K562 (cell line): Measurements from ENCODE around the gene DCAF4. TPM values are rescaled to one million over a fixed set of nuclear protein-coding genes. Genes with fewer than 3 reads are reported as not detected.

ENCODE experiments used
- ATAC-seq: fragments of 200-7000 bp; cut with Tn5 transposase; 3 replicates; pipeline ENCODE4 v1.9.1; 2020; ENCODE audit warnings: moderate library complexity
- BruUV-seq: library from RNA; stranded (reverse); fragments of 400-500 nt; replicated peaks from 2 replicates; lab custom pipeline; 2021; lab: Mats Ljungman, UMichigan
- CTCF ChIA-PET: fragments of 300-600 bp; formaldehyde crosslinking; extraction: SDS; loops from one replicate; lab custom pipeline; 2021; ENCODE audit warnings: low intra/inter-chr PET ratio; lab: Yijun Ruan, JAX
- POLR2A ChIA-PET: fragments of 300-600, 350-650 bp; sonication (Branson Sonifier 250); formaldehyde crosslinking; extraction: SDS; loops from one replicate; lab custom pipeline; 2021; ENCODE audit warnings: antibody characterized with exemption, inconsistent platforms; lab: Yijun Ruan, JAX
- DNase-seq, 4 experiments: peaks; one replicate each; pipeline versions ENCODE4 v3.0.0 to v3.0.0-alpha.2; 2011 to 2018; ENCODE audit warnings: low spot score in 3 of 4, mixed read lengths in 3 of 4; ENCODE audit errors: extremely low read depth in 1 of 4
- FAIRE-seq: peaks from 2 replicates; lab custom pipeline; 2011; peaks lifted over from hg19 to GRCh38; lab: Jason Lieb, UNC
- H2AFZ ChIP-seq: 2 replicates; pipeline ENCODE4 v1.6.0; 2011; ENCODE audit warnings: low read depth, low read length, control low read depth, inconsistent platforms
- H3K27ac ChIP-seq: fragments of 200-600 bp; 3 replicates; pipeline ENCODE4 v1.8.0; 2011; ENCODE audit warnings: low read depth, mild to moderate bottlenecking, control low read depth, inconsistent platforms, low read length, moderate library complexity, mixed read lengths; ENCODE audit errors: extremely low read depth
- H3K27me3 ChIP-seq, 2 experiments: fragments of 300-600 bp in 1 of 2; 2 replicates in 1 of 2; 3 replicates in 1 of 2; pipeline versions ENCODE4 v1.6.0 to v1.8.0; 2011; ENCODE audit warnings: inconsistent platforms in 2 of 2, low read length in 2 of 2, mild to moderate bottlenecking in 1 of 2, mixed read lengths in 1 of 2, moderate library complexity in 1 of 2; ENCODE audit not compliant: control insufficient read depth in 2 of 2, insufficient read depth in 2 of 2
- H3K36me3 ChIP-seq: fragments of 300-600 bp; 3 replicates; pipeline ENCODE4 v1.8.0; 2011; ENCODE audit warnings: mild to moderate bottlenecking, low read length, inconsistent platforms; ENCODE audit not compliant: control insufficient read depth, insufficient read depth
- H3K4me1 ChIP-seq, 2 experiments: fragments of 200-600 bp in 1 of 2; replicated peaks in 1 of 2; 2 replicates in 1 of 2; 3 replicates in 1 of 2; pipeline versions ENCODE4 v1.5.1 to v1.8.0; 2011; ENCODE audit warnings: inconsistent platforms in 2 of 2, low read length in 2 of 2, mild to moderate bottlenecking in 1 of 2, mixed read lengths in 1 of 2, moderate library complexity in 1 of 2; ENCODE audit not compliant: control insufficient read depth in 2 of 2, insufficient read depth in 2 of 2
- H3K4me2 ChIP-seq: 2 replicates; pipeline ENCODE4 v1.6.1; 2011; ENCODE audit warnings: low read length, control low read depth, inconsistent platforms, mixed read lengths; ENCODE audit not compliant: insufficient read depth
- H3K4me3 ChIP-seq: fragments of 200-600 bp; sonication (generic), shearing (Covaris generic); 2 replicates; pipeline ENCODE4 v1.5.1; 2016; ENCODE audit warnings: control low read depth, inconsistent platforms
- H3K79me2 ChIP-seq: fragments of 200-600 bp; 3 replicates; pipeline ENCODE4 v1.8.0; 2011; ENCODE audit warnings: low read length, inconsistent platforms; ENCODE audit not compliant: control insufficient read depth, insufficient read depth
- H3K9ac ChIP-seq, 2 experiments: 2 replicates each; pipeline versions ENCODE4 v1.6.0 to v1.6.1; 2011; ENCODE audit warnings: low read depth in 2 of 2, low read length in 2 of 2, control low read depth in 1 of 2, inconsistent platforms in 1 of 2, mild to moderate bottlenecking in 1 of 2, mixed read lengths in 1 of 2; ENCODE audit not compliant: insufficient read depth in 1 of 2
- H3K9me1 ChIP-seq: one replicate; pipeline ENCODE4 v1.6.0; 2011; ENCODE audit warnings: inconsistent platforms, mild to moderate bottlenecking, low read length, moderate library complexity; ENCODE audit not compliant: control insufficient read depth, insufficient read depth
- H3K9me3 ChIP-seq: replicated peaks from 2 replicates; pipeline ENCODE4 v1.5.1; 2011; ENCODE audit warnings: low read depth, low read length, inconsistent platforms; ENCODE audit not compliant: control insufficient read depth, insufficient read depth
- H4K20me1 ChIP-seq: replicated peaks from 2 replicates; pipeline ENCODE4 v1.6.1; 2011; ENCODE audit warnings: low read length, inconsistent platforms, mixed read lengths; ENCODE audit not compliant: control insufficient read depth, insufficient read depth
- ARID1B ChIP-seq: fragments of 450-650 bp; IDR thresholded peaks from 2 replicates; pipeline ENCODE4 v1.6.1; 2016; ENCODE audit warnings: antibody characterized with exemption, mild to moderate bottlenecking, inconsistent platforms
- ATF1 ChIP-seq, 2 experiments: fragments of 450-650 bp in 1 of 2; IDR thresholded peaks; 2 replicates each; pipeline ENCODE4 v1.6.1; 2016; ENCODE audit warnings: missing compliant biosample characterization in 1 of 2, missing genetic modification characterization in 1 of 2
- HSF4 ChIP-seq: fragments of 250-450 bp; sonication (Bioruptor Pico); IDR thresholded peaks from 2 replicates; pipeline ENCODE4 v2.1.2; 2022; ENCODE audit warnings: mild to moderate bottlenecking, moderate library complexity, borderline replicate concordance
- MAFK ChIP-seq: IDR thresholded peaks from 2 replicates; pipeline ENCODE4 v1.6.1; 2011; ENCODE audit warnings: low read length, improper control_type of control experiment
- MNT ChIP-seq, 2 experiments: fragments of 450-650 bp; conservative IDR thresholded peaks; 2 replicates each; pipeline ENCODE4 v1.6.1; 2017; ENCODE audit warnings: mild to moderate bottlenecking in 2 of 2, moderate library complexity in 2 of 2
- PCBP1 ChIP-seq: fragments of 200-400 bp; formaldehyde crosslinking; IDR thresholded peaks from 2 replicates; pipeline ENCODE4 v1.6.1; 2018; ENCODE audit warnings: mild to moderate bottlenecking, low read depth, low read length; ENCODE audit not compliant: poor library complexity, severe bottlenecking
- PHTF2 ChIP-seq: fragments of 250-450 bp; sonication (Bioruptor Pico); IDR thresholded peaks from 2 replicates; pipeline ENCODE4 v1.5.0; 2021; ENCODE audit warnings: mild to moderate bottlenecking
- SMARCE1 ChIP-seq: fragments of 450-650 bp; IDR thresholded peaks from 2 replicates; pipeline ENCODE4 v1.7.1; 2016; ENCODE audit warnings: mild to moderate bottlenecking
- SPI1 ChIP-seq: IDR thresholded peaks from 2 replicates; pipeline ENCODE4 v1.6.1; 2011; ENCODE audit warnings: low read depth, low read length, control low read depth, borderline replicate concordance
- STAG1 ChIP-seq: sonication (generic); formaldehyde crosslinking; IDR thresholded peaks from 2 replicates; pipeline ENCODE4 v1.5.0; 2020; ENCODE audit warnings: missing genetic modification reagents, borderline replicate concordance
- ZBTB26 ChIP-seq: fragments of 450-650 bp; formaldehyde crosslinking; IDR thresholded peaks from 2 replicates; pipeline ENCODE4 v1.4.0; 2022; ENCODE audit warnings: missing genetic modification characterization
- ZC3H4 ChIP-seq: sonication (generic); formaldehyde crosslinking; IDR thresholded peaks from 2 replicates; pipeline ENCODE4 v1.9.0; 2021; ENCODE audit warnings: missing genetic modification reagents, borderline replicate concordance
- ZNF232 ChIP-seq: sonication (generic); formaldehyde crosslinking; IDR thresholded peaks from 2 replicates; pipeline ENCODE4 v1.8.0; 2022; ENCODE audit warnings: mild to moderate bottlenecking, missing genetic modification reagents
- ZNF512 ChIP-seq: IDR thresholded peaks from 2 replicates; pipeline ENCODE4 v1.6.1; 2016; ENCODE audit warnings: missing genetic modification characterization, missing compliant biosample characterization
- ZNF696 ChIP-seq: fragments of 250-450 bp; sonication (Bioruptor Pico); conservative IDR thresholded peaks from 2 replicates; pipeline ENCODE4 v1.4.0; 2020; ENCODE audit warnings: mild to moderate bottlenecking, moderate library complexity
- ZNF699 ChIP-seq: fragments of 250-450 bp; sonication (Bioruptor Pico); IDR thresholded peaks from 2 replicates; pipeline ENCODE4 v1.8.0; 2021; ENCODE audit warnings: mild to moderate bottlenecking, moderate library complexity; ENCODE audit not compliant: insufficient replicate concordance
- WGBS: fragments of 100-300 bp; shearing (Covaris generic); methylation state at CpG from one replicate; pipeline ENCODE4 v1.1.6; 2016; ENCODE audit warnings: low coverage, mixed read lengths; ENCODE audit not compliant: insufficient coverage; ENCODE audit errors: missing lambda C conversion rate; 5-methylcytosine and 5-hydroxymethylcytosine counted together
- in situ Hi-C: fragments of 300-500 bp; cut with MboI; formaldehyde crosslinking; loops from 4 replicates; pipeline ENCODE4 v1.15.0; 2018; ENCODE audit warnings: inconsistent platforms, mixed read lengths
- intact Hi-C: fragments of 100-400 bp; cut with micrococcal nuclease; formaldehyde crosslinking; loops from 2 replicates; pipeline ENCODE4 v1.14.2; 2022
- polyA plus RNA-seq, 8 experiments: library from polyadenylated mRNA; depleted of rRNA in 4 of 8; stranded (reverse) in 5 of 8; unstranded in 3 of 8; fragments of >200 nt; fragmentation: Nextera tagmentation in 2 of 8; fragmentation: Illumina TruSeq in 1 of 8; extraction: Ambion mirVana in 2 of 8; extraction: Trizol in 1 of 8; gene quantifications; 2 replicates each; pipeline versions ENCODE4 v1.2.1 to v1.2.3, GENCODE V29; 2011 to 2014; ENCODE audit warnings: inconsistent platforms in 1 of 8, missing spikeins in 1 of 8
- total RNA-seq, 7 experiments: library from RNA; depleted of rRNA in 6 of 7; stranded (reverse); fragments of >200 nt in 6 of 7; fragmentation: Illumina TruSeq in 2 of 7; extraction: Trizol in 2 of 7; gene quantifications; 2 replicates each; pipeline versions ENCODE4 v1.2.1 to v1.2.3, GENCODE V29; 2011 to 2021; ENCODE audit warnings: low replicate concordance in 1 of 7

The DCAF4 gene
- total and polyA plus RNA-seq, 9 of the 15 experiments (the other 6 are each of a cell fraction or from before 2014, with no cell fraction given), result 2.7 to 49.2 (median 22.9) TPM

- ATAC-seq (no peak), FAIRE-seq (no peak), DNase-seq (no peak)
- no peaks in the 10 kb centered on the region for H3K27me3 ChIP-seq
- intact Hi-C loops (no loop called here), in situ Hi-C loops (no loop called here)
- H3K9me3 ChIP-seq, result no peaks in the 10 kb centered on the region
- BruUV-seq, result no TSS peak
- H3K27ac ChIP-seq, result no peak overlapping the region
- 16% methylated on average over 2 of the region's 2 CpGs for WGBS
- POLR2A ChIA-PET, result interaction anchor here (1.1 kb wide), 2 partner anchors 13 to 27 kb away, joined by 3 to 4 read pairs; partner anchors contain the start of gene DPF3
- peaks cover 0 to 6% of the 10 kb centered on the region in 2 experiments; a peak in 3 of 5 replicates for H3K4me1 ChIP-seq
- CTCF ChIA-PET, result no interaction called here
- no peak overlapping the region for H3K9ac ChIP-seq
- no peaks in the 10 kb centered on the region for H3K79me2 ChIP-seq
- no peak overlapping the region for H2AFZ ChIP-seq
- H3K4me2 ChIP-seq, result no peak overlapping the region
- no peaks in the 10 kb centered on the region for H3K9me1 ChIP-seq
- no peaks in the 10 kb centered on the region for H3K36me3 ChIP-seq
- H3K4me3 ChIP-seq, result no peak overlapping the region
- no peaks in the 10 kb centered on the region for H4K20me1 ChIP-seq
- no peak for TF ChIP-seq ZC3H4
- TF ChIP-seq SPI1, result no peak
- TF ChIP-seq PCBP1, result no peak
- TF ChIP-seq ZNF696, result no peak
- no peak for TF ChIP-seq ATF1 (CRISPR knock-in tag; IDR thresholded peaks at IDR 0.05)
- TF ChIP-seq ATF1 (tag; IDR thresholded peaks at IDR 0.05), result no peak
- TF ChIP-seq MNT (conservative IDR thresholded peaks at IDR 0.05), result no peak
- TF ChIP-seq ZBTB26, result no peak
- no peak for TF ChIP-seq ZNF512 (tag)
- no peak for TF ChIP-seq ARID1B
- no peak for TF ChIP-seq ZNF699 (CRISPR knock-in tag)
- TF ChIP-seq MAFK, result no peak
- no peak for TF ChIP-seq SMARCE1
- TF ChIP-seq ZNF232 (CRISPR knock-in tag), result no peak
- no peak for TF ChIP-seq PHTF2
- no peak for TF ChIP-seq HSF4 (CRISPR knock-in tag)
- no peak for TF ChIP-seq STAG1 (CRISPR knock-in tag)
These were observed 44.7 kb upstream of the DCAF4 start for GRCh38 chr14:72881543-72881942.
